HepG2 (cell line): ENCODE measurements around the gene IGLL1. TPM values are rescaled to one million over a fixed set of nuclear protein-coding genes. Genes with fewer than 3 reads are reported as not detected.

Source experiments
- HNRNPLL ChIP-seq: fragments of 200-400 bp; formaldehyde crosslinking; IDR thresholded peaks from 2 replicates; pipeline ENCODE4 v1.6.1; 2017; ENCODE audit warnings: mild to moderate bottlenecking, low read depth, low read length; ENCODE audit not compliant: poor library complexity, severe bottlenecking
- ZNF101 ChIP-seq: sonication (generic); formaldehyde crosslinking; IDR thresholded peaks from 2 replicates; pipeline ENCODE4 v1.4.0; 2020; ENCODE audit warnings: mild to moderate bottlenecking, low read depth, missing genetic modification reagents, borderline replicate concordance
- polyA plus RNA-seq, 8 experiments: library from polyadenylated mRNA; depleted of rRNA in 3 of 8; stranded (reverse) in 7 of 8; unstranded in 1 of 8; fragments of >200 nt; fragmentation: Illumina TruSeq in 4 of 8; extraction: Trizol in 4 of 8; gene quantifications; 2 replicates each; pipeline versions ENCODE4 v1.2.1 to v1.2.3, GENCODE V29; 2011 to 2016; ENCODE audit warnings: low read depth in 4 of 8, missing spikeins in 1 of 8, mixed read lengths in 1 of 8; ENCODE audit not compliant: insufficient read depth in 1 of 8
- total RNA-seq, 5 experiments: library from RNA; depleted of rRNA; stranded (reverse); fragments of >200 nt; fragmentation: Illumina TruSeq; extraction: Trizol; gene quantifications; 2 replicates each; pipeline ENCODE4 v1.2.3, GENCODE V29; 2016; ENCODE audit warnings: low read depth in 1 of 5
- TF ChIP-seq, protein P1 (sequence below), 2 experiments: fragments of 450-650 bp in 1 of 2; sonication (generic) in 1 of 2; formaldehyde crosslinking in 1 of 2; IDR thresholded peaks; 2 replicates each; pipeline versions ENCODE4 v1.6.1 to v1.8.0; 2016 to 2022; ENCODE audit warnings: antibody characterized with exemption in 1 of 2, mild to moderate bottlenecking in 1 of 2, missing genetic modification reagents in 1 of 2

Gene IGLL1
- total and polyA plus RNA-seq, 2 of the 13 experiments (the other 11 are each of a cell fraction or from before 2014, with no cell fraction given): not detected

DNA sequence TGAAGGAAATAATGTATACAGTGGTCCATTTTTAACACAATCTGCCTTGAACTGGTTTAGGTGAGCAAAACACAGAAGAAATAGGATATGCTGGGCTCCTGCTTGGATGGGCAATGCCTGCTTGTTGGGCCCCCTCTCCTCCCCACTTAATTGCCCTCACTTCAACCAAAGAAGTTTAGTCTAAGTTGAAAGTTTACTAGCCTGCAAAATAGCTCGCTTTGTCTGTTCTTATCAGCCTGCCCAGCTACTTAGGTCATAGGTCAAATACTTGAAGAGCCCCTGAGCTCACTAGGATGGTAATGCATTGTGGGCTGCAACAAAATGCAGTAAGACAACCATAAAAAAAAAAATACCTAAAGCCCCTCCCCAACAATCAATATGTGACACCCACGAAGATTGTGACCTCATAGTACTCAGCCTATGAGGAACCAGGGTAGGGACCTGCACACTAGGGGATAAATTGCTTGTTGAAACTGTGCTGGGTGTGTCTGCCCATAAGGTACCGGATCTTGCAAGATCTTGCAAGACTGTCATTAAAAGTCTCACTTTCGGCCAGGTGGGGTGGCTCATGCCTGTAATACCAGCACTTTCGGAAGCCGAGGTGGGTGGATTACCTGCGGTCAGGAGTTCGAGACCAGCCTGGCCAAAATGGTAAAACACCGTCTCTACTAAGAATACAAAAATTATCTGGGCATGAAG is 41.1 kb upstream of the IGLL1 start (continued):
- TF ChIP-seq ZNF101 (CRISPR knock-in tag): no peak
- no peak for TF ChIP-seq HNRNPLL
- TF ChIP-seq, protein P1, sequence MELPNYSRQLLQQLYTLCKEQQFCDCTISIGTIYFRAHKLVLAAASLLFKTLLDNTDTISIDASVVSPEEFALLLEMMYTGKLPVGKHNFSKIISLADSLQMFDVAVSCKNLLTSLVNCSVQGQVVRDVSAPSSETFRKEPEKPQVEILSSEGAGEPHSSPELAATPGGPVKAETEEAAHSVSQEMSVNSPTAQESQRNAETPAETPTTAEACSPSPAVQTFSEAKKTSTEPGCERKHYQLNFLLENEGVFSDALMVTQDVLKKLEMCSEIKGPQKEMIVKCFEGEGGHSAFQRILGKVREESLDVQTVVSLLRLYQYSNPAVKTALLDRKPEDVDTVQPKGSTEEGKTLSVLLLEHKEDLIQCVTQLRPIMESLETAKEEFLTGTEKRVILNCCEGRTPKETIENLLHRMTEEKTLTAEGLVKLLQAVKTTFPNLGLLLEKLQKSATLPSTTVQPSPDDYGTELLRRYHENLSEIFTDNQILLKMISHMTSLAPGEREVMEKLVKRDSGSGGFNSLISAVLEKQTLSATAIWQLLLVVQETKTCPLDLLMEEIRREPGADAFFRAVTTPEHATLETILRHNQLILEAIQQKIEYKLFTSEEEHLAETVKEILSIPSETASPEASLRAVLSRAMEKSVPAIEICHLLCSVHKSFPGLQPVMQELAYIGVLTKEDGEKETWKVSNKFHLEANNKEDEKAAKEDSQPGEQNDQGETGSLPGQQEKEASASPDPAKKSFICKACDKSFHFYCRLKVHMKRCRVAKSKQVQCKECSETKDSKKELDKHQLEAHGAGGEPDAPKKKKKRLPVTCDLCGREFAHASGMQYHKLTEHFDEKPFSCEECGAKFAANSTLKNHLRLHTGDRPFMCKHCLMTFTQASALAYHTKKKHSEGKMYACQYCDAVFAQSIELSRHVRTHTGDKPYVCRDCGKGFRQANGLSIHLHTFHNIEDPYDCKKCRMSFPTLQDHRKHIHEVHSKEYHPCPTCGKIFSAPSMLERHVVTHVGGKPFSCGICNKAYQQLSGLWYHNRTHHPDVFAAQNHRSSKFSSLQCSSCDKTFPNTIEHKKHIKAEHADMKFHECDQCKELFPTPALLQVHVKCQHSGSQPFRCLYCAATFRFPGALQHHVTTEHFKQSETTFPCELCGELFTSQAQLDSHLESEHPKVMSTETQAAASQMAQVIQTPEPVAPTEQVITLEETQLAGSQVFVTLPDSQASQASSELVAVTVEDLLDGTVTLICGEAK (IDR thresholded peaks at IDR 0.05): no peak
- TF ChIP-seq, protein P1 (CRISPR knock-in tag; IDR thresholded peaks at IDR 0.05): no peak
